ENCODE measurements around the gene NFS1.
"Not testable (repeated sequence)": the region's sequence is repeated elsewhere in the genome, so short reads cannot be mapped to it uniquely, and the experiment has no call there.

NFS1 gene

DNA sequence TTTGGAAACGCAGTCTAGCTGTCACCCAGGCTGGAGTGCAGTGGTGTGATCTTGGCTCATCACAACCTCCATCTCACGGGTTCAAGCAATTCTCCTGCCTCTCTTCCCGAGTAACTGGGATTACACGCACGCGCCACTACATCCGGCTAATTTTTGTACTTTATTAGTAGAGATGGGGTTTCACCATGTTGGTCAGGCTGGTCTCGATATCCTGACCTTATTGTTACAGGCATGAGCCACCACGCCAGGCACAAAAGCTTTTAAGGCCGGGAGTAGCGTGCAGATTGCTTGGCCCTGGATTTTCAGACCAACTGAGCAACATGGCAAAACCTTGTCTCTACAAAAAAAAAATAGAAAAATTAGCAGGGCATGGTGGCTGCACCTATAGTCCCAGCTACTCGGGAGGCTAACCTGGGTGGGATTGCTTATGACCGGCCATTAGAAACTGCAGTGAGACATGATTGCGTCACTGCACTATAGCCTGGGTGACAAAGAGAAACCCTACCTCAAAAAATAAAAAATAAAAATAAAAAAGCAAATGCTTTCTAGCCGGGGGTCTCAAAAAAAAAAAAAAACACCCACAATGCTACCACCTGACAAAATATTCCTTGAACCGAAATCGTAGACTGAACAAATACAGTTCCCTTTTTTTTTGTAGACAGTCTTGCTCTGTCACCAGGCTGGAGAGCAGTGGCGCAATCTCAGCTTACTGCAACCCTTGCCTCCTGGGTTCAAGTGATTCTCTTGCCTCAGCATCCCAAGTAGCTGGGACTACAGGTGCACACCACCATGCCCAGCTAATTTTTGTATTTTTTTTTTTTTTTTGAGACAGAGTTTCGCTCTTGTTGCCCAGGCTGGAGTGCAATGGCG is 27.9 kb upstream of the NFS1 start:
- Histone ChIP-seq H3K9ac (ENCODE audit: low read length) (no peak overlapping the region), H3K27ac (ENCODE audit: low read depth, low read length) (no peak overlapping the region), H3K36me3 (ENCODE audit: control insufficient read depth, insufficient read depth, low read length) (peaks cover 98% of the 10 kb centered on the region), H3K4me1 (ENCODE audit: control insufficient read depth, insufficient read depth, low read length) (no peaks in the 10 kb centered on the region), H3K4me3 (ENCODE audit: low read depth, low read length) (no peak overlapping the region), H3K27me3 (ENCODE audit: control insufficient read depth, insufficient read depth, low read length) (no peaks in the 10 kb centered on the region), H3K9me3 (ENCODE audit: control insufficient read depth, insufficient read depth, low read depth, low read length) (no peaks in the 10 kb centered on the region)

DNA sequence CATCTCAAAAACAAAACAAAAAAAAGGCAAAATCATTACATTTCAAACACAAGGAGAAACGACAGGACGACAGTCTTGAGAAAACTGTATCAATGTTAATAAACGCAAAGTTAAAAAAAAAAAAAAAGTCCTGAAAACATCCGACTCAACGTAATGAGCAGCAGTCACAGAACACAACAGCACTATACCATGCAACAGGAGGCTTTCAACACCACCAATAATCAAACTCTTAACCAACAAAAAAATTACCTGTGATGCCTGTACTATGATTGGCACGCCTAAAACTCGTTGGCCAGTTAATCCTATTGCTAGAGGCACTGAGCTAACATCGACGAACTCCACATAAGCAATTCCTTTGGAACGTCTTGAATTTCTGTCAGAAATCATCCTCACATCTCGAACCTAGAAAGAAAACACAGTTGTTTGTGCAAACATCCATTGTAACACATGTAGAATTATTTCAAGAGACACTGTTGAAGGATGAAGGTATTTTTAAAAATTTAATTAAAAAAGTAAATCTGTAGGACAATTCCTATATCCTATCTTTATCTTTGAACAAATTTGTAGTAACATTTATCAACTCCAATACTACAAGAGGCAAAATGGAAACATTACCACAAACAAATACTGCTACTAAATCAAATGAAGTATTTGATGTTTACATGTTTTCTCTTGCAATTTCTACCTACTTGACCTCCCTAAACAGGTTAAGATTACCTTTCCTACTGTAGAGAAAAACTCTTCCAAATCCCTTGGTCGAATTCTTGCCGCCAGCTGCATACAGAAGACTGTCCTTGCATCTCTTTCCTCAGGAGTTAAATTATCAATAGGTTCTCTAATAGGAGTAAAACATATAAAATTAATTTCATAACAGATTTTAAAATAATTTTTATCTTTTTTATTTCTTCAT is 25.4 kb upstream of the NFS1 start:
- no peak overlapping the region for H3K27ac ChIP-seq (ENCODE audit: low read depth, low read length)
- H3K9me3 ChIP-seq (ENCODE audit: control insufficient read depth, insufficient read depth, low read depth, low read length), result no peaks in the 10 kb centered on the region
- H3K27me3 ChIP-seq (ENCODE audit: control insufficient read depth, insufficient read depth, low read length), result no peaks in the 10 kb centered on the region
- H3K9ac ChIP-seq (ENCODE audit: low read length), result no peak overlapping the region
- no peak overlapping the region for H3K4me3 ChIP-seq (ENCODE audit: low read depth, low read length)
- H3K36me3 ChIP-seq (ENCODE audit: control insufficient read depth, insufficient read depth, low read length), result peaks cover 98% of the 10 kb centered on the region
- no peaks in the 10 kb centered on the region for H3K4me1 ChIP-seq (ENCODE audit: control insufficient read depth, insufficient read depth, low read length)

DNA sequence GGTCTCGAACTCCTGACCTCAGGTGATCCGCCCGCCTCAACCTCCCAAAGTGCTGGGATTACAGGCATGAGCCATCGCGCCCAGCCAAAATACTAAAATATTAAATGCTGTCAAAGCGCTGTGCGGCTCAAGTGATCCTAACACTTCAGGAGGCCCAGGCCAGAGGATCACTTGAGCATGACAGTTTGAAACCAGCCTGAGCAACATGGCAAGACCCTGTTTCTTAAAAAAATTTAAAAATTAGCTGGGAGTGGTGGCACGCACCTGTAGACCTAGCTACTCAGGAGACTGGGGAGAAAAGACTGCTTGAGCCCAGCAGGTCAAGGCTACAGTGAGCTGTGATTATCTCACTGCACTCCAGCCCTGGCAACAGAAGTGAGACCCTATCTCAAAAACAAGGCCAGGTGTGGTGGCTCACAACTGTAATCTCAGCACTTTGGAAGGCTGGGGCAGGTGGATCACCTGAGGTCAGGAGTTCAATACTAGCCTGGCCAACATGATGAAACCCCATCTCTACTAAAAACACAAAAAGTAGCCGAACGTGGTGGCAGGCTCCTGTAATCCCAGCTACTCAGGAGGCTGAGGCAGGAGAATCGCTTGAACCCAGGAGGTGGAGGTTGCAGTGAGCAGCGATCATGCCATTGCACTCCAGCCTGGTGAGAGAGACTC is 24.6 kb upstream of the NFS1 start:
- H3K9me3 ChIP-seq (ENCODE audit: control insufficient read depth, insufficient read depth, low read depth, low read length); H3K9ac ChIP-seq (ENCODE audit: low read length); H3K4me1 ChIP-seq (ENCODE audit: control insufficient read depth, insufficient read depth, low read length); H3K27ac ChIP-seq (ENCODE audit: low read depth, low read length); H3K27me3 ChIP-seq (ENCODE audit: control insufficient read depth, insufficient read depth, low read length); H3K4me3 ChIP-seq (ENCODE audit: low read depth, low read length): not testable (repeated sequence)
- peaks cover 98% of the 10 kb centered on the region for H3K36me3 ChIP-seq (ENCODE audit: control insufficient read depth, insufficient read depth, low read length)

DNA sequence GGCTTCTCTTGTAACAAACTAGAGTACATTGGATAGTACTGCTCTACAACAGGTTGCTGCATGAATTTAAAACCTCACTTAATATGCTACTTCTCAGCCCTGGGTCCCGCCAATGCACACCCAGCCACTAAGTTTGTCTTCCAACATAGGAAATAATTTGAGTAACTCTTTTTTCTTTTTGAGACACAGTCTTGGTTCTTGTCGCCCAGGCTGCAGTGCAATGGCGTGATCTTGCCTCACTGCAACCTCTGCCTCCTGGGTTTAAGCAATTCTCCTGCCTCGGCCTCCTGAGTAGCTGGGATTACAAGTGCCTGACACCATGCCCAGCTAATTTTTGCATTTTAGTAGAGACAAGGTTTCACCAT is 24.1 kb upstream of the NFS1 start:
- H3K4me1 ChIP-seq (ENCODE audit: control insufficient read depth, insufficient read depth, low read length); H3K4me3 ChIP-seq (ENCODE audit: low read depth, low read length); H3K9me3 ChIP-seq (ENCODE audit: control insufficient read depth, insufficient read depth, low read depth, low read length); H3K9ac ChIP-seq (ENCODE audit: low read length); H3K27ac ChIP-seq (ENCODE audit: low read depth, low read length); H3K27me3 ChIP-seq (ENCODE audit: control insufficient read depth, insufficient read depth, low read length): not testable (repeated sequence)
- peaks cover 98% of the 10 kb centered on the region for H3K36me3 ChIP-seq (ENCODE audit: control insufficient read depth, insufficient read depth, low read length)

DNA sequence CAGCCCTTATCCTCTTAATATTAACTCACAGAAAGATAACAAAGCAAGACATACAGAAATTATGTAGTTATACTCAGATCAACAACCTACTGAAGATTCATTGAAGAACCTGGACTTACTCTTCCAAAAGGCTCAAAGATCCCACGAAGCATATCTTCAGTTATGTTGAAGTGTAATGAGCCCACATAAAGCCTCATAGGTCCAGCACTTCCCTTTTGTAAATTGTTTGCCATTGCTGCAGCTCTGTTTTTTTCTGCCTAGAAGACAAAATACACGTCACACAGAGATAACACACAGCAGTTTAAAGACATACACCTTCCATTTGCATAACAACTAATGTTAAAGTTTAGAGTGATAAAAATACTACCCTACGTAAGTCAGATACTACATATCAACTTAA is 22.5 kb upstream of the NFS1 start:
- no peak overlapping the region for H3K27ac ChIP-seq (ENCODE audit: low read depth, low read length)
- no peak overlapping the region for H3K4me3 ChIP-seq (ENCODE audit: low read depth, low read length)
- peaks cover 99% of the 10 kb centered on the region for H3K36me3 ChIP-seq (ENCODE audit: control insufficient read depth, insufficient read depth, low read length)
- H3K9ac ChIP-seq (ENCODE audit: low read length), result no peak overlapping the region
- no peaks in the 10 kb centered on the region for H3K4me1 ChIP-seq (ENCODE audit: control insufficient read depth, insufficient read depth, low read length)
- no peaks in the 10 kb centered on the region for H3K9me3 ChIP-seq (ENCODE audit: control insufficient read depth, insufficient read depth, low read depth, low read length)
- H3K27me3 ChIP-seq (ENCODE audit: control insufficient read depth, insufficient read depth, low read length), result no peaks in the 10 kb centered on the region

DNA sequence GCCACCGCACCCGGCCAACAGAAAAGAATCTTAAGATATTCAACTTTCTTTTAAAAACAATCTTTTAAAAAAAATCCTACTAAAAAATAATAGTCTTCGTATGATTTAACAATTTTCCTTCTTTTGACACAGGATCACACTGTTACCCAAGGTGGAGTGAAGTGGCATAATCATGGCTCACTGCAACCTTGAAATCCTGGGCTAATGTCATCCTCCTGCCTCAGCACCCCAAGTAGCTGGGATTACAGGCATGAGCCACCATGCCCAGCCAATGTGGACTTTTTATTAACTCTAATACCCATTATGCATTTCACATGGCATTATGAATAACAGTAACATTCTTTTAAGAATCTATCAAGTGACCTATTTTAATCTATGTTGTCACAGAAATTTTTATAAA is 22.1 kb upstream of the NFS1 start:
- H3K36me3 ChIP-seq (ENCODE audit: control insufficient read depth, insufficient read depth, low read length), result peaks cover 99% of the 10 kb centered on the region
- H3K4me1 ChIP-seq (ENCODE audit: control insufficient read depth, insufficient read depth, low read length), result no peaks in the 10 kb centered on the region
- H3K27ac ChIP-seq (ENCODE audit: low read depth, low read length), result no peak overlapping the region

DNA sequence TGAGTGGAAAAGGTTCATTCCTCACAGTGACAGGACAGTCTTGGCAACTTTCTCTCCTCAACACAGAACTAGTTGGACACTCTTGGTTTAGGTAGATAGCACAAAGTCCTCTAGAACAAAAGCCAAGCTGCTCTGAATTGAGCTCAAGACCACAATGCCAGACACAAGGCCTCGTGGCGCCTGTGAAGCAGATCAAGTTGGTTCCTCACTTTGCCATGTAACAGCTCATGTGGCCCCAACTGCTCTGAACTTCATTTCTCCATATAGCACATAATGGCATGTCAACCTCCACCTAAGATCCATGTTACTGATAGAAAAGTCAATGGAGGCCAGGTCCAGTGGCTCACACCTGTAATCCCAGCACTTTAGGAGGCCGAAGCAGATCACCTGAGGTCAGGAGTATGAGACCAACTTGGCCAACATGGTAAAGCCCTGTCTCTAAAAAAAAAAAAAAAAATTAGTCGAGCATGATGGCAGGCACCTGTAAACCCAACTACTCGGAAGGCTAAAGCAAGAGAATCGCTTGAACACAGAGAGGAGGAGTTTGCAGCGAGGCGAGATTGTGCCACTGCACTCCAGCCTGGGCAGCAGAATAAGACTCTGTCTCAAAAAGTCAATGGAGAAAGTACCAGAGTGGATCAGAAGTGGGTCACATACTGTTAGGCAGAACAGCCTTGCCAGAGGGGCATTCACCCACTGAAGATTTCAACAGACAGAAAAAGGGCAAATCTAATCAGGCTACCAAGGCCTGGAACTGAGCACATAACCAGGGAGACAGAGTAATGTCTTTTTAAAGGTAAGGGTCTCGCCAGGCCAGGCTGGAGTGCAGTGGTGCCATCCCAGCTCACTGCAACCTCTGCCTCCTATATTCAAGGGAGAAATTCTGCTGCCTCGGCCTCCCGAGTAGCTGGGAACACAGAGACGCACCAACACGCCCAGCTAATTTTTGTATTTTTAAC is 21.3 kb upstream of the NFS1 start:
- Histone ChIP-seq H3K9ac (ENCODE audit: low read length) (no peak overlapping the region), H3K9me3 (ENCODE audit: control insufficient read depth, insufficient read depth, low read depth, low read length) (no peaks in the 10 kb centered on the region), H3K27ac (ENCODE audit: low read depth, low read length) (no peak overlapping the region), H3K4me3 (ENCODE audit: low read depth, low read length) (no peak overlapping the region), H3K27me3 (ENCODE audit: control insufficient read depth, insufficient read depth, low read length) (no peaks in the 10 kb centered on the region), H3K36me3 (ENCODE audit: control insufficient read depth, insufficient read depth, low read length) (peaks cover 99% of the 10 kb centered on the region), H3K4me1 (ENCODE audit: control insufficient read depth, insufficient read depth, low read length) (no peaks in the 10 kb centered on the region)

More for the DNA sequence above, 22.1 kb upstream of the NFS1 start:
- Histone ChIP-seq H3K9ac (ENCODE audit: low read length) (no peak overlapping the region), H3K9me3 (ENCODE audit: control insufficient read depth, insufficient read depth, low read depth, low read length) (no peaks in the 10 kb centered on the region), H3K27me3 (ENCODE audit: control insufficient read depth, insufficient read depth, low read length) (no peaks in the 10 kb centered on the region), H3K4me3 (ENCODE audit: low read depth, low read length) (no peak overlapping the region)

DNA sequence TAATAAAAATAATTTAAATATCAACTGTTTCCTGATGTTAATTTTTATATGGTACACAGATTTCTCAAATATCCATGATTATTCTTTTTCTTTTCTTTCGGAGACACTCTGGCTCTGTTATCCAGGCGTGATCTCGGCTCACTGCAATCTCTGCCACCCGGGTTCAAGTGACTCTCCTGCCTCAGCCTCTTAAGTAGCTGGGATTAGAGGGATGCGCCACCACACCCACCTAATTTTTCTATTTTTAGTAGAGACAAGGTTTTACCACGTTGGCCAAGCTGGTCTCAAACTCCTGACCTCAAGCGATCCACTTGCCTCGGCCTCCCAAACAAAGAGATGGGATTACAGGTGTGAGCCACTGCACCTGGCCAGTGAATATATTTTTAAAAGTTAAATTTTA is 20.6 kb upstream of the NFS1 start:
- no peak overlapping the region for H3K27ac ChIP-seq (ENCODE audit: low read depth, low read length)

DNA sequence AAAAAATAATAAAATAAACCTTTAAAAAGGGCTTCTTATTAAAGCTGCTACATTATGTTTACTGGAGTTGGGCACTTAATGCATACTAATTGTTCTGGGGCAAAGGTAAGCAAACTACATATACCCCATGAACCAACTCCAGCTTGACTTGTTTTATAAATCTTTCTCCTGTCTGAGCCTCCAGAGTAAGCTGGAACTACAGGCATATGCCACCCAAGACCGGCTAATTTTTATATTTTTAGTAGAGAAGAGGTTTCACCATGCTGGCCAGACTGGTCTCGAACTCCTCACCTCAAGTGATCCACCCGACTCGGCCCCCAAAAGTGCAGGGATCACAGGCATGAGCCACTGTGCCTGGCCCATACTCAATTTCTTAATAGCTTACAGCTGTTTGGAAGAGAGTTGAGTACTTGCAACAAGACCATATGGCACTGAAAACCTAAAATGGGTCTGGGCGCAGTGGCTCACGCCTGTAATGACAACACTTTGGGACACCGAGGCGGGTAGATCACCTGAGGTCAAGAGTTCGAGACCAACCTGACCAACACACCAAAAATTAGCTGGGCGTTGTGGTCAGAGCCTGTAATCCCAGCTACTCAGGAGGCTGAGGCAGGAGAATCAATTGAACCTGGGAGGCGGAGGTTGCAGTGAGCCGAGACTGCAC is 20.0 kb upstream of the NFS1 start:
- H3K36me3 ChIP-seq (ENCODE audit: control insufficient read depth, insufficient read depth, low read length), result peaks cover 99% of the 10 kb centered on the region
- H3K4me1 ChIP-seq (ENCODE audit: control insufficient read depth, insufficient read depth, low read length), result no peaks in the 10 kb centered on the region
- H3K9me3 ChIP-seq (ENCODE audit: control insufficient read depth, insufficient read depth, low read depth, low read length), result no peaks in the 10 kb centered on the region
- no peaks in the 10 kb centered on the region for H3K27me3 ChIP-seq (ENCODE audit: control insufficient read depth, insufficient read depth, low read length)
- H3K9ac ChIP-seq (ENCODE audit: low read length), result no peak overlapping the region
- no peak overlapping the region for H3K4me3 ChIP-seq (ENCODE audit: low read depth, low read length)
- H3K27ac ChIP-seq (ENCODE audit: low read depth, low read length), result no peak overlapping the region

More for the DNA sequence above, 20.6 kb upstream of the NFS1 start:
- no peak overlapping the region for H3K4me3 ChIP-seq (ENCODE audit: low read depth, low read length)
- no peak overlapping the region for H3K9ac ChIP-seq (ENCODE audit: low read length)
- no peaks in the 10 kb centered on the region for H3K27me3 ChIP-seq (ENCODE audit: control insufficient read depth, insufficient read depth, low read length)
- H3K4me1 ChIP-seq (ENCODE audit: control insufficient read depth, insufficient read depth, low read length), result no peaks in the 10 kb centered on the region
- H3K36me3 ChIP-seq (ENCODE audit: control insufficient read depth, insufficient read depth, low read length), result peaks cover 99% of the 10 kb centered on the region
- no peaks in the 10 kb centered on the region for H3K9me3 ChIP-seq (ENCODE audit: control insufficient read depth, insufficient read depth, low read depth, low read length)

DNA sequence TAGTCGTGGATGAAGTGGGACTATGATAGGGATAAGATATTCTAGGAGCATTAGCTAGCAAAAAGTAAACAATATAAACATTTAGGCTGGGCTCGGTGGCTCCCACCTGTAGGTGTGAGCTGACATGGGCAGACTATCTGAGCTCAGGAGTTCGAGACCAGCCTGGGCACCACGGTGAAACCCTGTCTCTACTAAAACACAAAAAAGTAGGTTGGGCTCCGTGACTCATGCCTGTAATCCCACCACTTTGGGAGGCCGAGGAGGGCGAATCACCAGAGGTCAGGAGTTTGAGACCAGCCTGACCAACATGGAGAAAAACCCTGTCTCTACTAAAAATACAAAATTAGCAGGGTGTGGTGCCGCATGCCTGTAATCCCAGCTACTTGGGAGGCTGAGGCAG is 19.2 kb upstream of the NFS1 start:
- not testable (repeated sequence) for H3K4me3 ChIP-seq (ENCODE audit: low read depth, low read length); H3K9ac ChIP-seq (ENCODE audit: low read length); H3K27ac ChIP-seq (ENCODE audit: low read depth, low read length); H3K9me3 ChIP-seq (ENCODE audit: control insufficient read depth, insufficient read depth, low read depth, low read length); H3K27me3 ChIP-seq (ENCODE audit: control insufficient read depth, insufficient read depth, low read length); H3K4me1 ChIP-seq (ENCODE audit: control insufficient read depth, insufficient read depth, low read length)
- peaks cover 99% of the 10 kb centered on the region for H3K36me3 ChIP-seq (ENCODE audit: control insufficient read depth, insufficient read depth, low read length)
